ENCODE results near the gene UBE2R2.

UBE2R2 gene

DNA sequence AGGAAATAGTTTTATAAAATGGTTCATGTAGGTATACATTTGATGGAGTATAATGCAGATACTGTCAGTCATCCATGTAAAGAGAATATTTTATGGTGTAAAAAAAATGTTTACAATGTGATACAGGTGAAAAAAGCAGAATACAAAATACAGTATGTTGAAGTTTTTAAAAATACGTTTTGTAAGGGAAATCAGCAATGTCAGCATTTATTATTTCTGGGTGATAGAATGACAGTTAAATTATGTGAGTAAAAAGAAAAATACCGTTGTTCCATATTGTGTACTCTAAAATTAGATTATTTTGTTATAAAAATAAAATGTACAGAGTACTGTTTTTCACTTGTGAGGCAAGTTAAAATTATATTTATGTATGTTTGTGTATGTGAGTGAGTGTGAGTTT lies 69.0 kb downstream of the UBE2R2 start:
- no peak for DNase-seq

DNA sequence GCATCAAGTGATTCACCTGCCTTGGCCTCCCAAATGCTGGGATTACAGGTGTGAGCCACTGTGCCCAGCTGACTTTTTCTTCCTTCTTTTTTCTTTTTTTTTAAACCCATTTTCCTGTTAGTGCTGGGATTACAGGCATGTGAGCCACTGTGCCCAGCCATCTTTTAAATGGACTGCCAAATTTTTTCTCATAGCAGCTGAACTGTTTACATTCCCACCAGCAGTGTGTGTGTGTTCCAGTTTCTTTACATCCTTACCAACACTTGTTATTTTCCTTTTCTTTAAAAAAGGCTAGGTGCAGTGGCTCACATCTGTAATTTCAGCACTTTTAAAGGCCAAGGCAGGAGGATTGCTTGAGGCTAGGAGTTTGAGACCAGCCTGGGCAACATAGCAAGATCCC lies 76.9 kb downstream of the UBE2R2 start:
- DNase-seq: no peak

DNA sequence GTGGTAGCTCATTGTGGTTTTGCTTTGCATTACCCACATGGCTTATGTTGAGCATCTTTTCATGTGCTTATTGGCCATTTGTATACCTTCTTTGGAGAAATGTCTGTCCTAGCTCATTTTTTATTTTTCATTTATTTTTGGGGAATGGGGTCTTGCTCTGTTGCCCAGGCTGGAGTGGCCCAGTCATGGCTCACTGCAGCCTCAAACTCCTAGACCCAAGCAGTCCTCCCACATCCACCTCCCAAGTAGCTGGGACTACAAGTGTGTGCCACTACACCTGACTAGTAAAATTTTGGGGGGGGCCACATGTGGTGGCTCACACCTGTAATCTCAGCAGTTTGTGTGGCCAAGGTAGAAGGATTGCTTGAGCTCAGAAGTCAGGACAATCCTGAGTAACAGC lies 77.4 kb downstream of the UBE2R2 start:
- no peak for DNase-seq

DNA sequence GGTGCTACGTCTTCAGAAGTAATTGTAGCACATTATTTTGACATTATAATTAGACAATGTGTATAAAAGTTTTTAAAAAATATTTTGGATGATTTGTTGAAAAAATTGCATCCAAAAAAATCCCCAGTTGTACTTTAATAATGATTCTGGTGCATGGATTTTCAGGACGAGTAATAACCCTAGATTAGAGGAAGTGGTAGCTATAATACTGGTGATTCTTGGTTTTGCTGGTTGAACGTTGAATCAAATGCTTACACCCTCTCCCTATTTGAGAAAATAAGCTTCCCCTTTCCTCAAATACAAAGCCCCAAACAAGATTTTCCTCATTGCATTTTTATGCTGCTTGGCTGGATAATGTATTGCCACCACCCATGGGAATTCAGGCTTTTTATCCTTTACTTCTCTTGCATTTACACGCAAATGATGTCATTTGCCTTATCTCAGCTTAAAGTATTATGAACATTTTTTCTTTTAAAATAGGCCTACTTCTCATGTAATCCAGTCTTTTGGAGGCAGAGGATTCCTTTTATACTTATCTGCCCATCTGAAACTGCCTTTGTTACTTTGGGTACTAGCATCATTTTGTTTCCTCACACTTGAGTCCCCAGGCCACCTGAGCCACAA lies 86.3 kb downstream of the UBE2R2 start:
- no peak for DNase-seq

DNA sequence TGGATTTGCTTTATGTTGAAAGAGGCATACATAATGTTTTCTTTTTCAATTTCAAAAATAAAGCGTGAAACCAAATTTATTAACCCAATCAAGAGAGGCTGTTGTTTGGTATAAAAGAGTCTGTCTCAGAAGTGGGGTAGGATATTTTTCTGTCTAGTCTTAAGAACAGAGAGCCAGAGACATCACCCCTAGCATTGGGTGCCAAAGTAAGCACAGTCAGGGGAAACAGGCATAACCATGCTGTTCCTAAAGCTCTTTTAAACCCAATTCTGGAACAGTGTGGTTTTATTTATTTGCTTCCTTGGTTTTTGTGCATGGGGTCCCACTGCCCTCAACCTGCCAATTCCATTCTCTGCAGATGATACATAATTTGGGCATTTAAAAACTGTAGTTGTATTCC lies 88.2 kb downstream of the UBE2R2 start:
- DNase-seq: no peak

DNA sequence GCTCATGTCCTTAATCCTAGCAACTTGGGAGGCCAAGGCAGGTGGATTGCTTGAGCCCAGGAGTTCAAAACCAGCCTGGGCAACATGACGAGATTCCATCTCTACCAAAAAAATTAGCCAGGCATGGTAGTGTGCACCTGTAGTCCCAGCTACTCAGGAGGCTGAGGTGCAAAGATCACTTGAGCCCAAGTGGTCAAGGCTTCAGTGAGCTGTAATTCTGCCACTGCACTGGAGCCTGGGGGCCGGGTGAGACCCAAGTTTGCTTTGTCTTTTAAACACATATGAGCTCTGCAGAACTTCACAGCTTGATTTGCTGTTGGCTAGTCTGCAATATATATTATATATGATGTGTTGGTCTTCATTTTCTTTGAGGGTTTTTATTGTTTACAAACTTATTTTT lies 89.8 kb downstream of the UBE2R2 start:
- DNase-seq: no peak

DNA sequence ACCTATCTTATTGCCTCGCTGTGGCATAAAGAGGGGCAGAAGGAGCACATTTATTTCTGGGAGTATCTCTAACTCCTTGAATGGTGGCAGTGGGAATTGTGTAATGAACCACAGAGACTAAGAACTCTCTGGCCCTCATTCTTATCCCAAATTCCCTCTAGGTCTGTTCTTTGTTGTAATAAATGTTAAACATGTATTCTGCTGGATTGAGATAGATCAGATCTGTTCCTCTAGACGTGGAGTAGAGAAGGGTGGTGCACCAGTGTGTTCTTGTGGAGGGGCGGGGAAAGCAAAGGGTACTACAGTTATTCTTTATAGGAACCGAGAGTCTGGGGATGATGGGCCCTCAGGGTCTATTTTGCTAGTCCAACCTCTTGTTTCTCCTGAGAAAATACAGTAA lies 90.4 kb downstream of the UBE2R2 start:
- DNase-seq: no peak

DNA sequence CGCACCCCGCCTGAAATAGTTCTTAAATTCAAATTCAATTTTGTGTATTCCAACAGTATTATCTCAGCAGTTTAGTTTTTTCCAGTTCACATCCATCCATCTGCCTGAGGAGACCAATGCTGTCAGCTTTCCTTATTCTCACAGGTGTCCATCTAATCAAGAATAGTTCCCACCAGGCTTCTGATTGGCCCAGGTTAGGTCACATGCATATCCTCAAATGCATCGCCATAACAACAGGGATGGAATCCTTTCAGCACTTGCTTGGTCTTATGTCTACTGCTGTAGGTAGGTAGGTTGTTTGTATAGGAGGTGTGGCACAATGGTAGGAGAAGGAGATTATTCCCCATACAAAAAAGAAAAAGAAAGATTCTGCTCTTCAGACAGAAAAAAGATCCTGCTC lies 91.2 kb downstream of the UBE2R2 start:
- no peak for DNase-seq

DNA sequence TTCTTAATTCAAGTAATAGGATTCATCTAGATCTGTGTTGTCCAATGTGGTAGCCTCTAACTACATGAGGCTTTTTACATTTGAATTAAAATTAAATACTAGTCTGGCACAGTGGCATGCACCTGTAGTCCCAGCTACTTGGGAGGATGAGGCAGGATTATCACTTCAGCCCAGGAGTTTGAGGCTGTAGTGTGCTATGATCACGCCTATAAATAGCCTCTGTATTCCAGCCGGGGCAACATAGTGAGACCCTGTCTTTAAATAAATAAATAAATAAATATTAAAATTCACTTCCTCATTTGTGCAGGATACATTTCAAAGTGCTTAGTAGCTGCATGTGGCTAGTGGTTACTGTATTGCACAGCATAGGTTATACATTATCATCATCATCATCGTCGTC lies 91.8 kb downstream of the UBE2R2 start:
- DNase-seq: no peak

DNA sequence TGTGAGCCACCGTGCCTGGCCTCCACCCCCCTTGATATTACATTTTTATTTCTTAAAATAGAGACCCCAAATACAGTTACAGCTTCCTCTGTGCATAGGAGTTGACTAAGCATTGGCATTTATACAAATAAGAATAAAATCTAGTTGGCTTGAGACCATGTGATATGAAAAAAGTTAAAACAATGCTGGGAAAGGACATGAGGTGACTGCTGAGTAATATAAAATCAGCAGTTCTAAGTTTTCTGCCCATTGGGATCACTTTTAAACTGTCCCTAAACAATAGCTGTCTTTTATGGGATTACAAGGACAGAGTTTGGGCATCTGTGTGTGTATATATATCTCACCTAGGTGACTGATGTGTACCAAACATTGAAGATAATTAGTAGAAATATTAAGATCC lies 96.6 kb downstream of the UBE2R2 start:
- no peak for DNase-seq

DNA sequence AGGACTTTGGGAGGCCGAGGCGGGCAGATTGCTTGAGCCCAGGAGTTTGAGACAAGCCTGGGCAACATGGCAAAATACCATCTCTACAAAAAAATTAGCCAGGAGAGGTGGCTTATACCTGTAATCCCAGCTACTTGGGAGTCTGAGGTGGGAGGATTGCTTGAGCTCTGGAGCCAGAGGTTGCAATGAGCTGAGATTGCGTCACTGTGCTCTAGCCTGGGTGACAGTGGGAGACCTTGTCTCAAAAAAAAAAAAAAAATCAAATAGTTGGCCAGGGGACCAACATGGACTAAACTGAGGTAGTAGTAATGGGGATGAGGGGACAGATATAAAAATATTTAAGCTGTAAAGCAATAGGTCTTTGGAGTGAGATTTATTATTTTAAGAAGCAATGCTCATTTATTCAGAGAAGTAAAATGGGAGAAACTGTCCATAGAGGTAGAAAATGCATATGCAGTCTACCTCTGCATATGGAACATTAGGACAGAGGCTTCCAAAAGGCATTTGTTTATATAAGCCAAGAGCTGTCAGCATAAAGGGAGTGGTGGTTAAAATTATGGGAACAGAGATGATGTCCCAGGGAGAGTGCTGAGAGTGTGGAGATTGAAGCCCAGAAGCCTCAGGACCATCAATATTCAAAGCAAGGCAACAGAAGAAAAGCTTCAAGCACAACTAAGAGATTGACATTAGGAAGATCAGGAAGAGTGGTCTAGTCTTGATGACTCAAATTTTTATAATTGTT lies 98.1 kb downstream of the UBE2R2 start:
- no peak for DNase-seq

DNA sequence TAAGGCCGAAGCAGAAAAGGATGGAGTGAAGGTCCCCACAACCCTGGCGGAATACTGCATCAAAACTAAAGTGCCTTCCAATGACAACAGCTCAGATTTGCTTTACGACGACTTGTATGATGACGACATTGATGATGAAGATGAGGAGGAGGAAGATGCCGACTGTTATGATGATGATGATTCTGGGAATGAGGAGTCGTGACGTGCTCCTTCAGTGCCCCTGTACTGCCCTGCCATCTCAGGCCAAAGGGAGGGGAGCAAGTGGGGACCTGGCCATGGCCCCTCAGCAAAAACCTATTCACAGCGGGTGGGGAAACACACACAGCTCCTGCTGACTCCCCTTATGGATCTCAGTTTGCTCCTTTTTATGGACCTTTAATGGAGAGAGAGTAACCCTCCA lies 100.1 kb downstream of the UBE2R2 start:
- no peak for DNase-seq

DNA sequence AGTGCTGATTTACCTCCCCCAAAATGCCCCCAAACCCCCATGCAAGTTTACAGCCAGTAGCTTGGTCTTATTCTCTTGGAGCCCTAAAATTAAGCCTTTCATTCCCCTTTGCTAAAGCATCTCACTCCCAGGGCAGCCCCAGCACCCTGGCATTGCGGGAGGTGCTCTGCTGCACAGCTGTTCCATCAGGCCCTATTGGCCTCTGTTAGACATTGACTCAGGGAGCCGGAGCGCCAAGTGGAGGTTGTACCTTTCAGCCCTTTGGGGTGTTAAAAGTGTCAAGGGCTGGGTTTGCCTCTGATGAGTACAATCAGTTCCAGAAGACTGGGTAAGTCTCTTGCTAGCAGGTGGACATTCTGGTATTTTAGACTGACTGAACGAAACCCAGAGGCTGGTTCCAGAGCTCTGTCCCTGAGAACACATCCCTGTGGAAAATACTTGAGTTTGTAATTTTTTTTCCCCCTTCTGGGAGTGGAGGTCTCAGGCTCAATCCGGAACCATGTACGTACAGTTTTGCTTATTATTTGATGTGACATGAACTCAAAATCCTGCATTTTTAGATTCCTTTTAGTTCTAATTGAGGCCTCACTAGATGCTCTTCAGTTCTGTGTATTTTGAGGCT lies 102.4 kb downstream of the UBE2R2 start:
- no peak for DNase-seq

DNA sequence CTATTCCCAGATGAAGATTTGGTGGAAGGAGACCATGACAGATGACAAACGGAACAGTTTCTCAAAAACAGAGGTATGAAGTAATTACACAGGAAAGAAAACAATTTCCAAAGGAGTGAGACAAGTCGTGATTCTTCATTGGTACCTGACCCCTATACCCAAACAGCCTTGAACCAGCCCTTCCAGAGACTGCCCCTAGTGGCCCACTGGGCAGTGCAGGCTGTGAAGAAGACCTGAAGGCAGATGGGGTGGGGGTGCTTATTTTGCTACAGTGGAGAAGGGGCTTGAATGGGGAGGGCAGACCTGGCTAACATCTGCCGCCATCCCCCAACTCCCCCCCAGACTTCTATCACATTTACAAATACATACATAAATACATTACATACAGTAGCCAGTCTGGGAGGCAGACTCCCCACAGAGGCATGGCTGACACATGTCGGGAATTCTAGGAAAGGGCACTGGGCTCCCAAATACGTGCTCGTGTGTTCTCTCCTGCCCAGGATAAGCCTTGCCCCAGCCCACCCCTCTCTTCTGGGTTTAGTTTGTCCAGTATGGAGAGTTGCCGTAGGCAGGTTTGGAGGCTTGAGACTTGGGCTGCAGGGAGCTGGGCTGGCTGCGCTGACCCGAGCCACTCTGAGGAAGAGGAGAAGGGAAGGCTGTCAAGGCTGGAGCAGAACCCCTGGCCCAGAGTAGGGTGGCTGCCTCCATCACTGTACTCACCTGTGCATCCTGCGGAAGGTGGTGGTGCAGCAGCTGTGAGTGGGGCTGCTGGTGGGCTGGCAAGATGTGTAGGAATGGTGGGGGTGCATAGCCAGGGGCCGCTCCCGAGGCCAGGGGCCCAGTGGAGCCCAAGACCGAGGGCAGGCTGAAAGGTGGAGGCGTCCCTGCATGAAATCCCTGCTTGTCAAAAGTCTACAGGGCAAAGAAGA lies 105.3 kb downstream of the UBE2R2 start:
- DNase-seq: no peak

DNA sequence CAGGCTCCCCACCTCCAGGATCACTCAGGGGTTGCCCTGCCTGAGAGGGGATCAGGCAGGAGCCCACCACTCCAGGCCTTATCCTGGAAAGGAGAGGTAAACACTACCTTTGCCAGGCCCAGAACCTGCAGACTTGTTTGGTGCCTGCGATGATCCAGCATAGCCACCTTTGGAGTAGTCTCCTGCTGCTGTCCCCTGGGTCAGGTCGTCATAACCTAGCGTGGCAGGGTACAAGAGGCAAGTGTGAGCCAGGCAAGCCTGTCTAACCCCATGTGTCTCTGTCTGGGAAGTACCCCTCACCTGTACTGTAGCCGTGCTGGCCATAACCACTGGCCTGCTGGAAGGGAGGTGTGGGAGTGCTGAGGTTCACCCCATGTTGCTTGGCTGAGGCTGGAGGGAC lies 106.1 kb downstream of the UBE2R2 start:
- DNase-seq: no peak

DNA sequence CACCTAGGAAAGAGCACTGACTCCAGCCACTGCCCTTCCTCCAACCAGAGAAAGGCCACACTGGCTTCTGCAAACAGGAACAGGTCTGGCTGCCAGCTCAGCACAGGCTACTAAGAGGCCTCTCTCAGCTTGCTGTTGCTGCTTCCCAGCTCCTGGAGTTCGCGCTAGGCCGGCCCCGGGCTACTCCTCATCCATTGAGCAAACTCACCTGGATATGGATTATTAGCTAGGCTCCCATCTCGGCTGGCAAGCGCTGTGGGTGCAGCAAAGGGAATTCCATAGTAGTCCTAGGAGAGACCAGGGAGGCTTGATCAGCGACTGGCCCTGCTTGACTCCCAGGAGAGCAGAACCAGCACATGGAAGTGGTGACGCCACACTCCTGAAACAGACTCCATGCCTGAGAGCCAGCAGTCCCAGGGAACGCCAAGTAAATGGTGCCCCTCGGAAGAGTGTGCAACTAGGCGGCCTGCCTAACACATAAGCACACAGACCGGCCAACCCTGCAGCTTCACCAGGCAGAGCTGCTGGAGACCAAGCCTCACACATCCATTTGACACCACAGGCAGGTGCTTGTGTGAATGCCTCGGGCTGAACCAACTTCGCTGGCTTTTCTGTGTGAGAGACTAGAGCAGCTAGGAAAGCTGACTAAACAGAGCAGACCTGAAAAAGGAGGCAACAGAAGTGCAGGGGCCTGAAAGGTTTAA lies 107.2 kb downstream of the UBE2R2 start:
- DNase-seq: no peak

DNA sequence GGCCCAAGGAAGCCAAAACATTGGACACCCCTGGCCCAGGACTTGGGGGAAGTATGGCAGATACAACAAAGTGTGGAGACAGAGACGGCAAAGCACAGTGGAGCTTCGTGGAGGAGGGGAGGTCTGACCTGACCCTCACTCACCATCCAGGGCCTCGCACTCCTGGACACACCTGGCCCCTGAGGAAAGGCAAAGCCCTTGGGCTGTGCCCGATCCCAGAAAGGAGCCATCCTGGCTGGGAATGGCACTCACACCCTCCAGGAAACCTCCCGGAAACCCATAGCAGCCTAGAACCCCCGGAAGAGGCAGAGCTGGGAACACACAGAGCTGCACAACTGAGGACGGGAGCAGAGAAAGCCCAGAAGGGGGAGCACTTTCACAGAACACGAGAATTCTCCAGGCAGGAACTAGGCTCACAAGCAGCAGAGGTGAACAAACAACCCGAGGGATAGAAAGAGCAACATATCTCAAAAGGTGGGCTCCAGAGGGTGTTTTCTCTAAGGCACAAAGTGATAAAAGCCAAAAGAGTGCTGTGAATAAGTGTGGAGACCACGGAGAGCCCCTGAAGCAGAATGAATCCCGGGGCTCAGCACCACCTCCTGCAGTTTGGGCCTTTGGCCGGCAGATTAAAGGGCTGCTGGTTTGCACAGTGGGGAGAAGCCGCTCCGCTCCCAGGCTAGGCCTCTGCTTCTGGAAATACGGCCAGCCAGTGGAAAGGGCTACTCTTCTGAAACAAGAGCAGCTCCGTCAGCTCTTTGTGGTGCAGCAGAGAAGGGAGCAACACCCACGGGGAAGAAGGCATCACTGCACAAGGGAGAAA lies 108.2 kb downstream of the UBE2R2 start:
- peak; percentile 4 for DNase-seq

DNA sequence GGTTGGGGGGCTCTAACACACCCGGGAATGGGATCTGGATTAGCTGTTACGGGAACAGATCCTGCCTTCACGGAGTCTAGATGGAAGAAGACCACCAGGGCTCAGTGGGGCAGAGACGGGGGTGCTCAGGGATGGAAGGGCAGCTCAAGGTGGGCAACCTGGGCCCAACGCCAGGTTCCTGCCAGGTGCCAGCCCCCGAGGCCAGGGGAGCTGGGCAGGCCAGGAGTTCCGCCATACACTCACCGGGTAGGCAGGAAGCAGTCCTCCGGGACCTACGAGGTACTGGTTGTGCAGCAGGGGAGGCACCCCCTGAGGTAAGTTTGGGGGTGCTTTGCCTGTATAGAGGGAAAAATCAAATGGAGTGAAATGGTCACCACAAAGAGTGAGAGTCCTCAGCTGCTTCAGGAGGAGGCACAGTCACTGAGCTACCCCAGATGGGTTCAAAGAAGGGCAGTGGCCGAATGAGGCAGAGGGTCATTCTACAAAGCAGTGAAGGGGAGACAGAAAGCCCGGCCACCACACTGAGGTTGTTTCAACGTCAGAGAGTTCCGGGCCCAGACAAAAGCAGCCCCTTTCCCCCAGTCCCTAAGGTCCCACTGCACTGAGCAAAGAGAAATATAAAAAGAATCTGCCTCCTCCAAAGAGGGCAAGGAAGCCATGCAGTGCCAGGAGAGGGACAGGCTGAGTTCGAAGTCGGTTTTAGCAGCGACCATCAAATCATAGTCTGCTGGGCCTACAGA lies 110.0 kb downstream of the UBE2R2 start:
- DNase-seq: no peak

DNA sequence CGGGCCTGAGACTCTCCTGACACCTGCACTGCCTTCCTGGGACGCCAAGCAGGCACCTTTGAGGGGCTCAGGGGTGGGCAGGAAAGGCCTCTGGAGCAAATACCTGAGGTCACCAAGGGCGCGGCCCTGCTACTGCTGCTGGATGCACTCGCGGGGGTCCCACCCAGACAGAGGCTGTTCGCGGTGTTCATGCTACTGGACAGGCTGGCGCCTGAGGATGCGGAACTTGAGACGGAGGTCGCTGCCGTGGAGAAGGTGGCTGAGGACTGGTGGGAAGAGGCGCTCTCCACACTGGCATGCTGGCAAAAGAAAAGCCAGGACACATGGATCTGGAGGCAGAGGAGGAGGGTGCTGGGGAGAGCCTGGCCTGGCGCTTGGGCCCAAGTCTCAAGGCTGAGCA lies 110.7 kb downstream of the UBE2R2 start:
- no peak for DNase-seq

DNA sequence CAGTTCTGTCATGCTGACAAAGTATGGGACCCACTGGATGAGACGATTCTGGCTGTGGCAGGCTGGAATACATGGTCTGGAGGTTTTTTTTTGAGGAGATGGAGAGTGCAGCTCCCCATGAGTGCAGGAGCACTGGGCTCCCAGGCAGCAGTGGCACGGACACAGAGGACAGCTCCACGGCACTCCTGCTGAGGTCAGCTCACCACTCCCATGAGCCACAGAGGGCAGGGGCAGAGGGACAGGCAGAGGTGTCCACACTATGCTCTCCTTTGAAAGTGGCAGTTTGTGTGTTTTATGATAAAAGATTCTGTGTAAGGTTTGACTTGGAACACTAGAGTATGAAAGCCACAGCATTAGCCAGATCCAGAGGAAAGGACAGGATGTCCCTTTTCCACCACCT lies 114.4 kb downstream of the UBE2R2 start:
- DNase-seq: no peak

Measured in NCI-H2227 treated with DMSO at 0.1 percent for 48 hours (cell line).